HepG2 (cell line): ENCODE measurements around the gene MIEF1. TPM values are rescaled to one million over a fixed set of nuclear protein-coding genes. Genes with fewer than 3 reads are reported as not detected.

Source experiments
- ATAC-seq: fragments of 200-7000 bp; cut with Tn5 transposase; 3 replicates; pipeline ENCODE4 v1.9.1; 2020; ENCODE audit warnings: mild to moderate bottlenecking, moderate library complexity
- BruUV-seq: library from RNA; stranded (reverse); fragments of 400-500 nt; replicated peaks from 2 replicates; lab custom pipeline; 2021; lab: Mats Ljungman, UMichigan
- CTCF ChIA-PET: fragments of 300-600 bp; formaldehyde crosslinking; extraction: SDS; loops from one replicate; lab custom pipeline; 2021; ENCODE audit warnings: low total read pairs, inconsistent platforms, low intra/inter-chr PET ratio; lab: Yijun Ruan, JAX
- POLR2A ChIA-PET: fragments of 350-600 bp; sonication (Branson Sonifier 250); formaldehyde crosslinking; loops from one replicate; lab custom pipeline; 2020; ENCODE audit warnings: antibody characterized with exemption, inconsistent platforms; lab: Yijun Ruan, JAX
- DNase-seq: peaks from one replicate; pipeline ENCODE4 v3.0.0-alpha.2; 2015; ENCODE audit warnings: low spot score
- FAIRE-seq: peaks from 3 replicates; lab custom pipeline; 2011; peaks lifted over from hg19 to GRCh38; lab: Jason Lieb, UNC
- H2AFZ ChIP-seq: one replicate; pipeline ENCODE4 v1.6.1; 2011; ENCODE audit warnings: low read length, inconsistent platforms
- H3K27ac ChIP-seq: fragments of 300-600 bp; 3 replicates; pipeline ENCODE4 v1.8.0; 2011; ENCODE audit warnings: mixed run types, mild to moderate bottlenecking, mixed read lengths, low read length, inconsistent platforms; ENCODE audit not compliant: insufficient read depth; ENCODE audit errors: extremely low read length
- H3K27me3 ChIP-seq, 2 experiments: fragments of 200-600 bp in 1 of 2; 2 replicates in 1 of 2; 3 replicates in 1 of 2; pipeline versions ENCODE4 v1.6.0 to v1.8.0; 2011; ENCODE audit warnings: low read length in 2 of 2, mild to moderate bottlenecking in 2 of 2, moderate library complexity in 2 of 2, inconsistent platforms in 1 of 2; ENCODE audit not compliant: insufficient read depth in 2 of 2, control insufficient read depth in 1 of 2
- H3K36me3 ChIP-seq, 2 experiments: fragments of 200-600 bp in 1 of 2; replicated peaks in 1 of 2; 2 replicates in 1 of 2; 3 replicates in 1 of 2; pipeline versions ENCODE4 v1.5.1 to v1.8.0; 2011; ENCODE audit warnings: low read length in 2 of 2, inconsistent platforms in 1 of 2; ENCODE audit not compliant: insufficient read depth in 2 of 2, control insufficient read depth in 1 of 2
- H3K4me1 ChIP-seq: 2 replicates; pipeline ENCODE4 v1.5.1; 2012; ENCODE audit warnings: low read length, inconsistent platforms; ENCODE audit not compliant: insufficient read depth
- H3K4me2 ChIP-seq: 2 replicates; pipeline ENCODE4 v1.6.0; 2011; ENCODE audit warnings: low read depth, low read length, inconsistent platforms
- H3K4me3 ChIP-seq, 3 experiments: fragments of 200-600 bp in 1 of 3; sonication (generic), shearing (Covaris generic) in 1 of 3; replicated peaks in 1 of 3; 2 replicates each; pipeline ENCODE4 v1.5.1; 2011 to 2016; ENCODE audit warnings: low read length in 3 of 3, inconsistent platforms in 2 of 3, low read depth in 2 of 3, mild to moderate bottlenecking in 2 of 3, control low read depth in 1 of 3, mixed read lengths in 1 of 3; ENCODE audit not compliant: insufficient read depth in 1 of 3
- H3K79me2 ChIP-seq: one replicate; pipeline ENCODE4 v1.6.1; 2011; ENCODE audit warnings: low read length, inconsistent platforms; ENCODE audit not compliant: insufficient read depth
- H3K9ac ChIP-seq: 2 replicates; pipeline ENCODE4 v1.6.0; 2011; ENCODE audit warnings: mild to moderate bottlenecking, low read depth, low read length, inconsistent platforms; ENCODE audit not compliant: insufficient read depth
- H3K9me3 ChIP-seq: 2 replicates; pipeline ENCODE4 v1.5.1; 2012; ENCODE audit warnings: mild to moderate bottlenecking, low read length
- H4K20me1 ChIP-seq: 2 replicates; pipeline ENCODE4 v1.6.0; 2011; ENCODE audit warnings: inconsistent platforms, mild to moderate bottlenecking, low read length, moderate library complexity; ENCODE audit not compliant: insufficient read depth
- FOXK1 ChIP-seq: sonication (generic); formaldehyde crosslinking; IDR thresholded peaks from 2 replicates; pipeline ENCODE4 v1.4.0; 2020; ENCODE audit warnings: low read depth, missing genetic modification reagents, borderline replicate concordance
- RELA ChIP-seq: sonication (generic); formaldehyde crosslinking; IDR thresholded peaks from 2 replicates; pipeline ENCODE4 v1.4.0; 2020; ENCODE audit warnings: missing genetic modification reagents
- SATB2 ChIP-seq: sonication (generic); formaldehyde crosslinking; IDR thresholded peaks from 2 replicates; pipeline ENCODE4 v1.5.0; 2020; ENCODE audit warnings: missing genetic modification reagents
- ZNF552 ChIP-seq: sonication (generic); formaldehyde crosslinking; IDR thresholded peaks from 2 replicates; pipeline ENCODE4 v1.9.0; 2022; ENCODE audit warnings: missing genetic modification reagents, mild to moderate bottlenecking, borderline replicate concordance
- ZNF569 ChIP-seq: sonication (generic); formaldehyde crosslinking; IDR thresholded peaks from 2 replicates; pipeline ENCODE4 v1.5.0; 2020; ENCODE audit warnings: mild to moderate bottlenecking, missing genetic modification reagents, moderate library complexity, borderline replicate concordance
- ZNF629 ChIP-seq: sonication (generic); formaldehyde crosslinking; conservative IDR thresholded peaks from 2 replicates; pipeline ENCODE4 v1.5.0; 2020; ENCODE audit warnings: missing genetic modification reagents
- ZNF660 ChIP-seq: sonication (generic); formaldehyde crosslinking; IDR thresholded peaks from 2 replicates; pipeline ENCODE4 v1.5.1; 2020; ENCODE audit warnings: mild to moderate bottlenecking, low read depth, missing genetic modification reagents, borderline replicate concordance
- ZNF781 ChIP-seq: sonication (generic); formaldehyde crosslinking; IDR thresholded peaks from 2 replicates; pipeline ENCODE4 v1.5.1; 2020; ENCODE audit warnings: borderline replicate concordance, mild to moderate bottlenecking, missing genetic modification reagents; ENCODE audit errors: not compliant biosample characterization
- WGBS: methylation state at CpG from one replicate; pipeline ENCODE4 v1.1.6; 2017; ENCODE audit warnings: low lambda C conversion rate; 5-methylcytosine and 5-hydroxymethylcytosine counted together
- in situ Hi-C: cut with HindIII; loops from 2 replicates; pipeline ENCODE4 v1.10.0; 2017; ENCODE audit warnings: low pct_unique_long_range_greater_than_20kb; ENCODE audit not compliant: extremely low pct_ligation_motif_present
- intact Hi-C: fragments of 100-400 bp; cut with micrococcal nuclease; formaldehyde crosslinking; loops from one replicate; pipeline ENCODE4 v1.10.0; 2022; ENCODE audit not compliant: unreplicated experiment
- polyA plus RNA-seq, 8 experiments: library from polyadenylated mRNA; depleted of rRNA in 3 of 8; stranded (reverse) in 7 of 8; unstranded in 1 of 8; fragments of >200 nt; fragmentation: Illumina TruSeq in 4 of 8; extraction: Trizol in 4 of 8; gene quantifications; 2 replicates each; pipeline versions ENCODE4 v1.2.1 to v1.2.3, GENCODE V29; 2011 to 2016; ENCODE audit warnings: low read depth in 4 of 8, missing spikeins in 1 of 8, mixed read lengths in 1 of 8; ENCODE audit not compliant: insufficient read depth in 1 of 8
- total RNA-seq, 5 experiments: library from RNA; depleted of rRNA; stranded (reverse); fragments of >200 nt; fragmentation: Illumina TruSeq; extraction: Trizol; gene quantifications; 2 replicates each; pipeline ENCODE4 v1.2.3, GENCODE V29; 2016; ENCODE audit warnings: low read depth in 1 of 5
- TF ChIP-seq, protein P1 (sequence below): sonication (generic); formaldehyde crosslinking; IDR thresholded peaks from 2 replicates; pipeline ENCODE4 v1.4.0; 2020; ENCODE audit warnings: missing genetic modification reagents
- TF ChIP-seq, protein P2 (sequence below): sonication (generic); formaldehyde crosslinking; IDR thresholded peaks from 2 replicates; pipeline ENCODE4 v1.4.0; 2020; ENCODE audit warnings: missing genetic modification reagents, low read depth, mild to moderate bottlenecking, borderline replicate concordance

MIEF1 gene
- total and polyA plus RNA-seq, 2 of the 13 experiments (the other 11 are each of a cell fraction or from before 2014, with no cell fraction given): 21.7 to 34.8 TPM

DNA sequence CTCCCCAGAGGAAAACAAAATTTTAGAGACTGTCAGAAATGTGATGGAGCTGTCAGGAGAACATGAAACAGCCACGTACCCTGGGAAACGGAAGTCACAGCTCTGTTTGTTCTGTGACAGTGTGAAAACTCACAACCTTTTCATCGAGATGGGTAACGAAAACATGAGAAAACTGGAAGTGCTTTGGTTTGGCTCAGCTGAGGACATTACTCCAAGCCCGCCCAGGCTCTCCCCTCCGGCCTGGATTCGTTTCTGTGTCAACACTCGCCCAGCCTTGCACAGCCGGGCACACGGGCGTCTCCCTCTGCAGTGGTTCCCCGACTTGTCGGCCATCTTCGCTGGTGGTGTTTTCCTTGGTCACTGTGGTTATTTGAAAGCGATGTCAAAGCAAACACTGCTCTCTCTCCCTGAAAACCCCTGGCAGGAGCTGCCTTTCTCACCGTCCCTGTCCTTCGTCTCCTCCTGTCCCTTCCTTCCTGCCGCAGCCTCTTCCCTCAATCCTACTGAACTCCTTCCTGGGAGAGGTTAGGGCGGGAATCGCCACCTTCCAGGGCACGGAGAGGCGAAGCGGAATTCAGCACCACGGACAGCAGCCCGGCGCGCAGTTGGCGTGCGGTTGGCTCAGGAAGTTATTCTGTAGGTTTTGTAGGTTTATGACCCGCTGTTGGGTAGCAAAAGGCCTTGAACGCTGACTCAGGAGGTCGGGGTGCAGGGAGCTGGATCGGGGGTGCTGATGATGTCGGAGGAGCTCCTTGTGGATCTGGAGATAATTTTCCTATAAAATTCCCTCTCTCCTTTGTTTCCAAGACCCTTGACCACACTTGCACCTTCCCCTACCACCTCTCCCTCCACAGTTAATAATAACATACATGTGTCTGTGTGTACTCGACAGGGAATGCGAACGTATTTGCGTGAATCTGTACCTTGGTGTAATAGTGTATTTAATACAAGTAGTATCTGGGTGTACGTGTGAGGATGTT, 43.6 kb downstream of the MIEF1 start (continued):
- TF ChIP-seq ZNF552 (CRISPR knock-in tag): peak; percentile 65; the same call in 1 of the 2 replicates
- TF ChIP-seq, protein P1, sequence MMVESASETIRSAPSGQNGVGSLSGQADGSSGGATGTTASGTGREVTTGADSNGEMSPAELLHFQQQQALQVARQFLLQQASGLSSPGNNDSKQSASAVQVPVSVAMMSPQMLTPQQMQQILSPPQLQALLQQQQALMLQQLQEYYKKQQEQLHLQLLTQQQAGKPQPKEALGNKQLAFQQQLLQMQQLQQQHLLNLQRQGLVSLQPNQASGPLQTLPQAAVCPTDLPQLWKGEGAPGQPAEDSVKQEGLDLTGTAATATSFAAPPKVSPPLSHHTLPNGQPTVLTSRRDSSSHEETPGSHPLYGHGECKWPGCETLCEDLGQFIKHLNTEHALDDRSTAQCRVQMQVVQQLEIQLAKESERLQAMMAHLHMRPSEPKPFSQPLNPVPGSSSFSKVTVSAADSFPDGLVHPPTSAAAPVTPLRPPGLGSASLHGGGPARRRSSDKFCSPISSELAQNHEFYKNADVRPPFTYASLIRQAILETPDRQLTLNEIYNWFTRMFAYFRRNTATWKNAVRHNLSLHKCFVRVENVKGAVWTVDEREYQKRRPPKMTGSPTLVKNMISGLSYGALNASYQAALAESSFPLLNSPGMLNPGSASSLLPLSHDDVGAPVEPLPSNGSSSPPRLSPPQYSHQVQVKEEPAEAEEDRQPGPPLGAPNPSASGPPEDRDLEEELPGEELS (CRISPR knock-in tag): peak; percentile 56; the same call in 1 of the 2 replicates
- TF ChIP-seq, protein P2, sequence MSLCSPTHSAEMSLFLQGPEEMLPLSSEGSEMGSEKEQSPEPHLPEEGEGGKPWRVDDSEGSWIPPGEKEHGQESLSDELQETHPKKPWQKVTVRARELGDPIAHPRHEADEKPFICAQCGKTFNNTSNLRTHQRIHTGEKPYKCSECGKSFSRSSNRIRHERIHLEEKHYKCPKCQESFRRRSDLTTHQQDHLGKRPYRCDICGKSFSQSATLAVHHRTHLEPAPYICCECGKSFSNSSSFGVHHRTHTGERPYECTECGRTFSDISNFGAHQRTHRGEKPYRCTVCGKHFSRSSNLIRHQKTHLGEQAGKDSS: 0 out of 2 replicates have a peak, but pooled peaks have one; percentile 29
- no peak for TF ChIP-seq ZNF660 (CRISPR knock-in tag)
- no peak for TF ChIP-seq ZNF569 (CRISPR knock-in tag)
- TF ChIP-seq, all 625 proteins: peak for 295

DNA sequence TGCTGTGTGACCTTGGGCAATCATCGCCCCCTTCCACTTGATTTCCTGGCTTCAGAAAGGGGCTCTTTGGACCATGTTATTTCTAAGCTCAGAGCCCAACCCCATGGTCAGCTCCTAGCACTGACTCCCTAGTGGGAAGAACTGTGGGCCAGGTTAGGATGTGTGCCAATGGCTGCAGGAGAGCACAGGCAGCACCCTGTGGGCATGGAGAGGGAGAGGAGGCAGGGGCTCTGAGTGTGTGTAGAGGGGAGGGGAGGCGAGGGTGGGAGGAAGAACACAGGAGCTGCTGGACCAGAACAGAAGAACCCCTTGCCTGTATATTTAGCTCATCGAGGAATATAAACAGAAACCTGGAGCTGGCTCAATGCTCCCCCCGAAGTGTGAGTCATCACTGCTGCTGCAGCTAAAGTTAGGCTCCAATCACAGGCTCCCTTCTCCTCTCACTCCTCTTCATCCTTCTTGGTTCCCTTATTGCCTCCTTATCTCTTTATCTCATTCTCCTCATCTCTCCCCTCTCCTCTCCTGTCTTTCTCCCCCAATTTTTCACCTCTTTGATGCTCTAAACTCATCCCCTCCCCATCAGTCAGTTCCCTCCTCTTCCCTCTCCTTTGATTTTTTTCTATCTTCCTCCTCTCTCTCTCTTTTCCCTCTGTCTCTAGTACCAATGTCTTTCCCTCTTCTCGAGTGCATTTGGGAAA, 44.9 kb downstream of the MIEF1 start:
- Histone ChIP-seq H2AFZ (no peak overlapping the region), H3K4me2 (no peak overlapping the region), H3K4me3 (no peak overlapping the region), H3K4me1 (no peaks in the 10 kb centered on the region), H3K9me3 (no peaks in the 10 kb centered on the region), H4K20me1 (0 out of 2 replicates have a peak, but pooled peaks cover 13% of the 10 kb centered on the region), H3K27ac (no peak overlapping the region), H3K36me3 (no peaks in the 10 kb centered on the region), H3K79me2 (no peaks in the 10 kb centered on the region), H3K27me3 (peaks cover 0 to 13% of the 10 kb centered on the region in 2 experiments; a peak in 3 of 5 replicates), H3K9ac (no peak overlapping the region)
- intact Hi-C loops (no loop called here), in situ Hi-C loops (no loop called here)
- ATAC-seq (no peak), FAIRE-seq (no peak), DNase-seq (no peak)
- TF ChIP-seq ZNF781 (CRISPR knock-in tag): no peak
- TF ChIP-seq RELA (CRISPR knock-in tag): no peak
- no peak for TF ChIP-seq FOXK1 (CRISPR knock-in tag)
- TF ChIP-seq SATB2 (CRISPR knock-in tag): no peak
- no peak for TF ChIP-seq ZNF629 (CRISPR knock-in tag)
- POLR2A ChIA-PET: no interaction called here
- 0% methylated on average over 5 of the region's 5 CpGs for WGBS
- CTCF ChIA-PET: no interaction called here
- no TSS peak for BruUV-seq
